Chondrocyte (in vitro differentiated cells): ENCODE data around the gene LHFPL2. TPM values are rescaled to one million over a fixed set of nuclear protein-coding genes. Genes with fewer than 3 reads are reported as not detected.

Experiments
- DNase-seq: peaks from one replicate; pipeline ENCODE4 v3.0.0; 2021; ENCODE audit warnings: mixed read lengths, low spot score
- H3K27ac Mint-ChIP-seq: one replicate; pipeline ENCODE4 v1.8.0; 2021; ENCODE audit warnings: mild to moderate bottlenecking, moderate library complexity, mixed read lengths; ENCODE audit not compliant: unreplicated experiment
- H3K27me3 Mint-ChIP-seq: 2 replicates; pipeline ENCODE4 v1.8.0; 2021; ENCODE audit warnings: low read depth, mixed read lengths
- H3K36me3 Mint-ChIP-seq: 2 replicates; pipeline ENCODE4 v1.8.0; 2021; ENCODE audit warnings: low read depth, mixed read lengths
- H3K4me1 Mint-ChIP-seq: 2 replicates; pipeline ENCODE4 v1.8.0; 2021; ENCODE audit warnings: low read depth, mild to moderate bottlenecking, mixed read lengths
- H3K4me3 Mint-ChIP-seq: one replicate; pipeline ENCODE4 v1.8.0; 2021; ENCODE audit warnings: mild to moderate bottlenecking, moderate library complexity, mixed read lengths; ENCODE audit not compliant: unreplicated experiment
- H3K9me3 Mint-ChIP-seq: 2 replicates; pipeline ENCODE4 v1.8.0; 2021; ENCODE audit warnings: low read depth, mixed read lengths
- CTCF ChIP-seq: fragments of 200-600 bp; sonication (generic); IDR thresholded peaks from 2 replicates; pipeline ENCODE4 v1.5.0; 2021; ENCODE audit warnings: antibody characterized with exemption, mild to moderate bottlenecking, moderate library complexity
- total RNA-seq: library from RNA; stranded (reverse); gene quantifications from 3 replicates; pipeline ENCODE4 v1.2.1, GENCODE V29; 2021

The LHFPL2 gene
- total RNA-seq, 1 donor from 2014 or later: 49.4 TPM

GRCh38 chr5:78587081-78587774 is 61.3 kb downstream of the LHFPL2 start:
- H3K4me3 Mint-ChIP-seq: no peak overlapping the region
- no peak for DNase-seq
- no peaks in the 10 kb centered on the region for H3K27me3 Mint-ChIP-seq
- peaks cover 46% of the 10 kb centered on the region for H3K4me1 Mint-ChIP-seq
- H3K36me3 Mint-ChIP-seq: peaks cover 12% of the 10 kb centered on the region
- TF ChIP-seq CTCF: no peak
- H3K27ac Mint-ChIP-seq: no peak overlapping the region
- peaks cover 6% of the 10 kb centered on the region for H3K9me3 Mint-ChIP-seq

- no peak for TF ChIP-seq CTCF
- no peak overlapping the region for H3K4me3 Mint-ChIP-seq
- peaks cover 36% of the 10 kb centered on the region for H3K4me1 Mint-ChIP-seq
- no peak for DNase-seq
- H3K27me3 Mint-ChIP-seq: no peaks in the 10 kb centered on the region
- peaks cover 6% of the 10 kb centered on the region for H3K9me3 Mint-ChIP-seq
- H3K36me3 Mint-ChIP-seq: peaks cover 11% of the 10 kb centered on the region
- H3K27ac Mint-ChIP-seq: peak overlapping the region; percentile 88
Observed at GRCh38 chr5:78586251-78586650, 62.3 kb downstream of the LHFPL2 start.

GRCh38 chr5:78578015-78578414 is 70.6 kb downstream of the LHFPL2 start:
- no peaks in the 10 kb centered on the region for H3K9me3 Mint-ChIP-seq
- no peak for TF ChIP-seq CTCF
- peak overlapping the region; percentile 78 for H3K27ac Mint-ChIP-seq
- H3K36me3 Mint-ChIP-seq: peaks cover 2% of the 10 kb centered on the region
- peaks cover 56% of the 10 kb centered on the region for H3K4me1 Mint-ChIP-seq
- H3K27me3 Mint-ChIP-seq: no peaks in the 10 kb centered on the region
- no peak for DNase-seq
- H3K4me3 Mint-ChIP-seq: no peak overlapping the region

GRCh38 chr5:78577071-78577807 is 71.3 kb downstream of the LHFPL2 start:
- Mint-ChIP-seq H3K4me1 (peaks cover 59% of the 10 kb centered on the region), H3K27ac (peak overlapping the region; percentile 78), H3K4me3 (no peak overlapping the region), H3K27me3 (no peaks in the 10 kb centered on the region), H3K36me3 (peaks cover 2% of the 10 kb centered on the region), H3K9me3 (no peaks in the 10 kb centered on the region)
- no peak for TF ChIP-seq CTCF
- no peak for DNase-seq

GRCh38 chr5:78576376-78576775 is 72.2 kb downstream of the LHFPL2 start:
- no peaks in the 10 kb centered on the region for H3K27me3 Mint-ChIP-seq
- no peaks in the 10 kb centered on the region for H3K9me3 Mint-ChIP-seq
- no peaks in the 10 kb centered on the region for H3K36me3 Mint-ChIP-seq
- no peak for DNase-seq
- no peak overlapping the region for H3K4me3 Mint-ChIP-seq
- peak overlapping the region; percentile 78 for H3K27ac Mint-ChIP-seq
- peaks cover 62% of the 10 kb centered on the region for H3K4me1 Mint-ChIP-seq
- no peak for TF ChIP-seq CTCF
